KMS-11 (cell line): ENCODE results near the gene SLC66A2.

Experiments
- H2AFZ ChIP-seq: fragments of 200-600 bp; sonication (generic); 2 replicates; pipeline ENCODE4 v1.6.1; 2016; ENCODE audit warnings: antibody characterized with exemption, mixed run types, low read depth
- H3K27ac ChIP-seq: fragments of 200-600 bp; sonication (generic); 2 replicates; pipeline ENCODE4 v1.6.1; 2016; ENCODE audit warnings: mild to moderate bottlenecking, mixed run types
- H3K27me3 ChIP-seq: fragments of 200-600 bp; sonication (generic); 2 replicates; pipeline ENCODE4 v1.6.1; 2017; ENCODE audit warnings: mild to moderate bottlenecking, low read depth, mixed run types, moderate library complexity; ENCODE audit not compliant: insufficient read depth
- H3K36me3 ChIP-seq: fragments of 200-600 bp; sonication (generic); 2 replicates; pipeline ENCODE4 v1.6.1; 2017; ENCODE audit warnings: mild to moderate bottlenecking, mixed run types; ENCODE audit not compliant: insufficient read depth
- H3K4me1 ChIP-seq: fragments of 200-600 bp; sonication (generic); 2 replicates; pipeline ENCODE4 v1.6.1; 2016; ENCODE audit warnings: mild to moderate bottlenecking, low read depth, mixed run types; ENCODE audit not compliant: poor library complexity, severe bottlenecking
- H3K4me2 ChIP-seq: fragments of 200-600 bp; sonication (generic); 2 replicates; pipeline ENCODE4 v1.7.0; 2016; ENCODE audit warnings: mild to moderate bottlenecking, mixed run types
- H3K4me3 ChIP-seq: fragments of 200-600 bp; sonication (generic); IDR thresholded peaks from 2 replicates; pipeline ENCODE4 v1.6.1; 2017; ENCODE audit warnings: low read depth, low read length, mixed read lengths; ENCODE audit not compliant: insufficient read depth
- H3K79me2 ChIP-seq: fragments of 200-600 bp; sonication (generic); 2 replicates; pipeline ENCODE4 v1.6.1; 2016; ENCODE audit warnings: low read depth, mixed run types; ENCODE audit not compliant: insufficient read depth
- H3K9ac ChIP-seq: fragments of 200-600 bp; sonication (generic); 2 replicates; pipeline ENCODE4 v1.6.1; 2016; ENCODE audit warnings: mild to moderate bottlenecking, mixed run types
- H4K20me1 ChIP-seq: fragments of 200-600 bp; sonication (generic); 2 replicates; pipeline ENCODE4 v1.6.1; 2016; ENCODE audit warnings: mild to moderate bottlenecking, mixed run types; ENCODE audit not compliant: insufficient read depth
- CTCF ChIP-seq: fragments of 200-600 bp; sonication (generic); conservative IDR thresholded peaks from 2 replicates; pipeline ENCODE4 v1.6.1; 2017; ENCODE audit warnings: low read depth, mild to moderate bottlenecking, antibody characterized with exemption, low read length, moderate library complexity, mixed read lengths

SLC66A2 gene

GRCh38 chr18:79900610-79901570 is 50.6 kb downstream of the SLC66A2 start:
- H4K20me1 ChIP-seq = no peaks in the 10 kb centered on the region
- no peaks in the 10 kb centered on the region for H3K4me1 ChIP-seq
- H3K4me3 ChIP-seq = no peak overlapping the region
- H3K79me2 ChIP-seq = no peaks in the 10 kb centered on the region
- no peak for TF ChIP-seq CTCF
- H3K4me2 ChIP-seq = no peak overlapping the region
- no peak overlapping the region for H2AFZ ChIP-seq
- no peak overlapping the region for H3K27ac ChIP-seq
- H3K9ac ChIP-seq = no peak overlapping the region
- H3K36me3 ChIP-seq = no peaks in the 10 kb centered on the region
- no peaks in the 10 kb centered on the region for H3K27me3 ChIP-seq

GRCh38 chr18:79899609-79900445 is 51.6 kb downstream of the SLC66A2 start:
- Histone ChIP-seq H3K79me2 (no peaks in the 10 kb centered on the region), H3K36me3 (no peaks in the 10 kb centered on the region), H3K4me1 (no peaks in the 10 kb centered on the region), H3K27ac (no peak overlapping the region), H4K20me1 (no peaks in the 10 kb centered on the region), H2AFZ (no peak overlapping the region), H3K4me2 (no peak overlapping the region), H3K9ac (no peak overlapping the region), H3K27me3 (no peaks in the 10 kb centered on the region), H3K4me3 (no peak overlapping the region)
- no peak for TF ChIP-seq CTCF

GRCh38 chr18:79898952-79899608 is 52.4 kb downstream of the SLC66A2 start:
- no peaks in the 10 kb centered on the region for H3K36me3 ChIP-seq
- no peak overlapping the region for H3K9ac ChIP-seq
- H3K4me1 ChIP-seq = no peaks in the 10 kb centered on the region
- H3K4me2 ChIP-seq = no peak overlapping the region
- no peak overlapping the region for H3K27ac ChIP-seq
- no peaks in the 10 kb centered on the region for H3K27me3 ChIP-seq
- H3K4me3 ChIP-seq = no peak overlapping the region
- no peak overlapping the region for H2AFZ ChIP-seq
- TF ChIP-seq CTCF = no peak
- no peaks in the 10 kb centered on the region for H3K79me2 ChIP-seq
- no peaks in the 10 kb centered on the region for H4K20me1 ChIP-seq

GRCh38 chr18:79897940-79898625 is 53.4 kb downstream of the SLC66A2 start:
- no peaks in the 10 kb centered on the region for H3K27me3 ChIP-seq
- TF ChIP-seq CTCF = no peak
- no peak overlapping the region for H2AFZ ChIP-seq
- H3K9ac ChIP-seq = no peak overlapping the region
- no peak overlapping the region for H3K4me2 ChIP-seq
- H4K20me1 ChIP-seq = no peaks in the 10 kb centered on the region
- H3K4me3 ChIP-seq = no peak overlapping the region
- no peaks in the 10 kb centered on the region for H3K36me3 ChIP-seq
- no peaks in the 10 kb centered on the region for H3K4me1 ChIP-seq
- H3K27ac ChIP-seq = no peak overlapping the region
- H3K79me2 ChIP-seq = no peaks in the 10 kb centered on the region
